SU-DHL-6 (cell line): Measurements from ENCODE around the gene KCNH1.
"Not testable (repeated sequence)": the region's sequence is repeated elsewhere in the genome, so short reads cannot be mapped to it uniquely, and the experiment has no call there.

ENCODE experiments used
- CTCF ChIP-seq: fragments of 200-600 bp; sonication (generic); IDR thresholded peaks from one replicate; pipeline ENCODE4 v1.5.1; 2017; ENCODE audit warnings: antibody characterized with exemption, mild to moderate bottlenecking, low read length, moderate library complexity; ENCODE audit not compliant: insufficient read depth, poor library complexity, severe bottlenecking
- EZH2phosphoT487 ChIP-seq: fragments of 200-600 bp; sonication (generic), shearing (Covaris generic); conservative IDR thresholded peaks from 2 replicates; pipeline ENCODE4 v1.6.1; 2018; ENCODE audit warnings: mild to moderate bottlenecking, antibody characterized with exemption, low read length, moderate library complexity, mixed read lengths

- TF ChIP-seq CTCF, EZH2phosphoT487: not testable (repeated sequence)
Observed at GRCh38 chr1:211081447-211081846, 52.5 kb downstream of the KCNH1 start.
